Gastrocnemius medialis (tissue), 4 donors: ENCODE results near the gene CACNA1B.

ENCODE experiments used
- CTCF ChIP-seq, 5 experiments: fragments of 450-650 bp in 3 of 5; fragments of 200-600 bp in 2 of 5; sonication (generic) in 2 of 5; IDR thresholded peaks in 4 of 5; conservative IDR thresholded peaks in 1 of 5; 1 replicate in 4 of 5; 2 replicates in 1 of 5; pipeline ENCODE4 v1.5.1; 2016 to 2019; ENCODE audit warnings: antibody characterized with exemption in 5 of 5, mild to moderate bottlenecking in 3 of 5, moderate library complexity in 3 of 5
- POLR2A ChIP-seq, 2 donors: fragments of 450-650 bp; IDR thresholded peaks; one replicate each; pipeline ENCODE4 v1.6.1; 2017; ENCODE audit warnings: antibody characterized with exemption in 2 of 2, mild to moderate bottlenecking in 2 of 2, moderate library complexity in 2 of 2

- TF ChIP-seq CTCF (IDR thresholded peaks at IDR 0.05 in 4 of 5, conservative IDR thresholded peaks at IDR 0.05 in 1 of 5) (no peak), POLR2A (IDR thresholded peaks at IDR 0.05) (no peak)
Observed at GRCh38 chr9:138003485-138004190, 126.1 kb downstream of the CACNA1B start.
